H9 (cell line): Measurements from ENCODE around the gene PLEKHO1. TPM values are rescaled to one million over a fixed set of nuclear protein-coding genes. Genes with fewer than 3 reads are reported as not detected.

Source experiments
- DNase-seq: peaks from one replicate; pipeline ENCODE4 v3.0.0-alpha.2; 2017
- H2AFZ ChIP-seq: one replicate; pipeline ENCODE4 v1.6.1; 2013; ENCODE audit warnings: mild to moderate bottlenecking, low read length, control low read depth, moderate library complexity
- H2AK5ac ChIP-seq: 2 replicates; pipeline ENCODE4 v1.6.1; 2013; ENCODE audit warnings: low read length, control low read depth, mixed read lengths; ENCODE audit not compliant: insufficient read length
- H2BK120ac ChIP-seq: one replicate; pipeline ENCODE4 v1.6.1; 2013; ENCODE audit warnings: low read depth, mild to moderate bottlenecking, low read length, control low read depth, inconsistent platforms; ENCODE audit not compliant: poor library complexity, severe bottlenecking
- H2BK12ac ChIP-seq: 2 replicates; pipeline ENCODE4 v1.6.1; 2013; ENCODE audit warnings: low read length, control low read depth, mixed read lengths, low read depth; ENCODE audit not compliant: insufficient read length
- H2BK15ac ChIP-seq: 2 replicates; pipeline ENCODE4 v1.6.1; 2013; ENCODE audit warnings: low read depth, low read length, control low read depth
- H2BK20ac ChIP-seq: one replicate; pipeline ENCODE4 v1.6.1; 2013; ENCODE audit warnings: low read depth, mild to moderate bottlenecking, low read length, control low read depth, inconsistent platforms; ENCODE audit not compliant: poor library complexity, severe bottlenecking
- H2BK5ac ChIP-seq: 2 replicates; pipeline ENCODE4 v1.6.1; 2013; ENCODE audit warnings: low read length, control low read depth, mixed read lengths; ENCODE audit not compliant: insufficient read length
- H3K14ac ChIP-seq: 2 replicates; pipeline ENCODE4 v1.6.1; 2013; ENCODE audit warnings: low read length, control low read depth; ENCODE audit not compliant: insufficient read depth
- H3K18ac ChIP-seq: 2 replicates; pipeline ENCODE4 v1.6.1; 2013; ENCODE audit warnings: low read depth, mild to moderate bottlenecking, mixed read lengths, low read length, control low read depth; ENCODE audit not compliant: insufficient read length
- H3K23ac ChIP-seq: 2 replicates; pipeline ENCODE4 v1.6.1; 2013; ENCODE audit warnings: low read length, control low read depth, mixed read lengths, low read depth; ENCODE audit not compliant: insufficient read length
- H3K23me2 ChIP-seq: 2 replicates; pipeline ENCODE4 v1.6.1; 2013; ENCODE audit warnings: low read depth, mild to moderate bottlenecking, mixed read lengths, low read length, control low read depth; ENCODE audit not compliant: insufficient read length, poor library complexity, severe bottlenecking
- H3K27ac ChIP-seq: 2 replicates; pipeline ENCODE4 v1.5.1; 2013; ENCODE audit warnings: low read length, control low read depth, mixed read lengths, low read depth; ENCODE audit not compliant: insufficient read length
- H3K27me3 ChIP-seq: 2 replicates; pipeline ENCODE4 v1.6.1; 2013; ENCODE audit warnings: low read length, control low read depth, inconsistent platforms; ENCODE audit not compliant: insufficient read depth
- H3K4ac ChIP-seq: 2 replicates; pipeline ENCODE4 v1.6.1; 2013; ENCODE audit warnings: low read depth, mild to moderate bottlenecking, control low read depth, inconsistent platforms, low read length, moderate library complexity
- H3K4me1 ChIP-seq: 2 replicates; pipeline ENCODE4 v1.6.1; 2013; ENCODE audit warnings: low read length, control low read depth, inconsistent platforms; ENCODE audit not compliant: insufficient read depth
- H3K4me2 ChIP-seq: 2 replicates; pipeline ENCODE4 v1.6.1; 2013; ENCODE audit warnings: low read length, control low read depth, mixed read lengths; ENCODE audit not compliant: insufficient read length, insufficient read depth
- H3K56ac ChIP-seq: 2 replicates; pipeline ENCODE4 v1.6.1; 2013; ENCODE audit warnings: low read depth, mild to moderate bottlenecking, mixed read lengths, low read length, control low read depth; ENCODE audit not compliant: insufficient read length
- H3K79me1 ChIP-seq: 2 replicates; pipeline ENCODE4 v1.6.1; 2013; ENCODE audit warnings: low read depth, mild to moderate bottlenecking, moderate library complexity, low read length, control low read depth, inconsistent platforms; ENCODE audit not compliant: insufficient read depth, poor library complexity, severe bottlenecking
- H3K79me2 ChIP-seq: 2 replicates; pipeline ENCODE4 v1.6.1; 2013; ENCODE audit warnings: low read length, control low read depth, inconsistent platforms; ENCODE audit not compliant: insufficient read depth
- H3K9ac ChIP-seq: 2 replicates; pipeline ENCODE4 v1.6.1; 2013; ENCODE audit warnings: low read length, control low read depth, mixed read lengths; ENCODE audit not compliant: insufficient read length; ENCODE audit errors: extremely low read depth
- H3K9me3 ChIP-seq: one replicate; pipeline ENCODE4 v1.6.1; 2013; ENCODE audit warnings: low read depth, low read length, inconsistent platforms; ENCODE audit not compliant: control insufficient read depth
- H3T11ph ChIP-seq: one replicate; pipeline ENCODE4 v1.6.1; 2013; ENCODE audit warnings: mild to moderate bottlenecking, low read length, control low read depth, inconsistent platforms
- H4K20me1 ChIP-seq: one replicate; pipeline ENCODE4 v1.6.1; 2013; ENCODE audit not compliant: control insufficient read depth, insufficient read length, insufficient read depth
- H4K5ac ChIP-seq: 2 replicates; pipeline ENCODE4 v1.6.1; 2013; ENCODE audit warnings: low read depth, mild to moderate bottlenecking, mixed read lengths, low read length, control low read depth; ENCODE audit not compliant: insufficient read length
- H4K8ac ChIP-seq: replicated peaks from 2 replicates; pipeline ENCODE4 v1.6.1; 2013; ENCODE audit warnings: low read length, control low read depth, mixed read lengths, low read depth; ENCODE audit not compliant: insufficient read length
- H4K91ac ChIP-seq: 2 replicates; pipeline ENCODE4 v1.6.1; 2013; ENCODE audit warnings: low read depth, mild to moderate bottlenecking, moderate library complexity, mixed read lengths, low read length, control low read depth; ENCODE audit not compliant: insufficient read length
- H3K27ac Mint-ChIP-seq, 3 experiments: 2 replicates in 2 of 3; 3 replicates in 1 of 3; pipeline ENCODE4 v1.8.0; 2020 to 2021; ENCODE audit warnings: mixed read lengths in 3 of 3, mild to moderate bottlenecking in 1 of 3, moderate library complexity in 1 of 3
- H3K27me3 Mint-ChIP-seq: 2 replicates; pipeline ENCODE4 v1.8.0; 2021; ENCODE audit warnings: low read depth, mild to moderate bottlenecking, moderate library complexity, mixed read lengths
- H3K36me3 Mint-ChIP-seq, 3 experiments: 2 replicates in 2 of 3; 3 replicates in 1 of 3; pipeline ENCODE4 v1.8.0; 2020 to 2021; ENCODE audit warnings: low read depth in 3 of 3, mixed read lengths in 3 of 3; ENCODE audit not compliant: insufficient read depth in 1 of 3
- H3K4me1 Mint-ChIP-seq, 2 experiments: 2 replicates each; pipeline ENCODE4 v1.8.0; 2020; ENCODE audit warnings: mixed read lengths in 2 of 2
- H3K4me3 Mint-ChIP-seq, 2 experiments: 2 replicates in 1 of 2; 3 replicates in 1 of 2; pipeline ENCODE4 v1.8.0; 2020 to 2021; ENCODE audit warnings: mild to moderate bottlenecking in 2 of 2, mixed read lengths in 2 of 2, moderate library complexity in 1 of 2
- H3K9me3 Mint-ChIP-seq, 2 experiments: 2 replicates in 1 of 2; 3 replicates in 1 of 2; pipeline ENCODE4 v1.8.0; 2020; ENCODE audit warnings: mild to moderate bottlenecking in 2 of 2, mixed read lengths in 2 of 2, moderate library complexity in 1 of 2
- CTCF ChIP-seq: fragments of 200-600 bp; sonication (generic); conservative IDR thresholded peaks from 3 replicates; pipeline ENCODE4 v1.8.0; 2021; ENCODE audit warnings: antibody characterized with exemption, mild to moderate bottlenecking
- total RNA-seq: library from RNA; stranded (reverse); gene quantifications from 2 replicates; pipeline ENCODE4 v1.2.1, GENCODE V29; 2021

The PLEKHO1 gene
- total RNA-seq, 1 experiment from 2014 or later, result 48.1 TPM

DNA sequence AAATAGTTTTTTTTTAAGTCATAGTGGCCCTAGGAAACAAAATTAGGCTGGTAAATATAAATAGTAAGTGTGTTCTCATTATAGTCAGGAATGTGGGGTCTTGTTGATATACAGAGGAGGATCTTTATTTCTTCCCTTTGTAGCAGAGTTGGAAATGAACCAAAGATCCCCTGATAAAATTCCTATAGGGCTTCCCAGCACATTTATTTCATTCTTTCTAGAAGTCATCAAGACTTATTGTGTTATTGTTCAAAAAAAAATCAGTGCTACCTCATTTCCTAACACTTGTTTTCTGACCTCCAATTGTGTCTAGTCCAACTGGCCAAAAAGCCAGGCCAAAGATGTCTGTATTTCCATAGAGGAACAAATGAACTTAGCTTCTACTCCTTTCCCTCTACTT is 7.6 kb upstream of the PLEKHO1 start:
- Histone ChIP-seq H2BK20ac (no peak overlapping the region), H3K4ac (no peak overlapping the region), H3T11ph (no peak overlapping the region), H4K8ac (no peak overlapping the region), H2BK5ac (no peak overlapping the region), H3K18ac (no peak overlapping the region), H4K5ac (no peak overlapping the region), H3K14ac (no peak overlapping the region), H3K4me2 (no peak overlapping the region), H2AFZ (no peak overlapping the region), H4K91ac (no peak overlapping the region), H3K27me3 (no peaks in the 10 kb centered on the region), H3K79me2 (no peaks in the 10 kb centered on the region), H2BK12ac (no peak overlapping the region), H3K23me2 (no peaks in the 10 kb centered on the region), H2BK120ac (no peak overlapping the region), H3K27ac (no peak overlapping the region), H2BK15ac (no peak overlapping the region), H3K79me1 (no peaks in the 10 kb centered on the region), H3K23ac (no peak overlapping the region), H2AK5ac (no peak overlapping the region), H3K4me1 (no peaks in the 10 kb centered on the region), H3K9ac (no peak overlapping the region), H3K9me3 (no peaks in the 10 kb centered on the region), H3K56ac (no peak overlapping the region), H4K20me1 (no peaks in the 10 kb centered on the region)
- Mint-ChIP-seq H3K9me3 (no peaks in the 10 kb centered on the region), H3K27ac (no peak overlapping the region), H3K4me3 (no peak overlapping the region), H3K4me1 (peaks cover 4 to 5% of the 10 kb centered on the region in 2 experiments; a peak in 2 of 4 replicates), H3K27me3 (no peaks in the 10 kb centered on the region), H3K36me3 (no peaks in the 10 kb centered on the region)
- no peak for TF ChIP-seq CTCF
- no peak for DNase-seq
